ENCODE data around the gene MIDN.

Gene MIDN

GRCh38 chr19:1220976-1221903 is 27.1 kb upstream of the MIDN start:
- DNase-seq, result no peak

GRCh38 chr19:1221904-1222255 is 26.5 kb upstream of the MIDN start:
- DNase-seq, result no peak

- no peak for DNase-seq
Measured at GRCh38 chr19:1222394-1222793, 26.0 kb upstream of the MIDN start.

- DNase-seq, result no peak
Measured at GRCh38 chr19:1223018-1223855, 25.1 kb upstream of the MIDN start.

GRCh38 chr19:1224047-1224825 is 24.1 kb upstream of the MIDN start:
- no peak for DNase-seq

- no peak for DNase-seq
Measured at GRCh38 chr19:1224847-1225246, 23.5 kb upstream of the MIDN start.

GRCh38 chr19:1225440-1226226 is 22.8 kb upstream of the MIDN start:
- no peak for DNase-seq

GRCh38 chr19:1226227-1226518 is 22.2 kb upstream of the MIDN start:
- DNase-seq, result no peak

- DNase-seq, result no peak
Measured at GRCh38 chr19:1226522-1227303, 21.7 kb upstream of the MIDN start.

GRCh38 chr19:1227304-1228054 is 20.9 kb upstream of the MIDN start:
- no peak for DNase-seq

- no peak for DNase-seq
Measured at GRCh38 chr19:1228161-1228957, 20.0 kb upstream of the MIDN start.

- no peak for DNase-seq
Measured at GRCh38 chr19:1229056-1229923, 19.1 kb upstream of the MIDN start.

GRCh38 chr19:1229924-1230782 is 18.2 kb upstream of the MIDN start:
- no peak for DNase-seq

GRCh38 chr19:1230783-1231489 is 17.4 kb upstream of the MIDN start:
- DNase-seq, result no peak

GRCh38 chr19:1231729-1232637 is 16.4 kb upstream of the MIDN start:
- DNase-seq, result no peak

GRCh38 chr19:1232652-1233072 is 15.7 kb upstream of the MIDN start:
- DNase-seq, result no peak
